ENCODE results near the gene GADD45G.

- TF ChIP-seq POLR2A (IDR thresholded peaks at IDR 0.05; ENCODE audit: low read length) (no peak), POLR2AphosphoS2 (conservative IDR thresholded peaks at IDR 0.05; ENCODE audit: low read length) (no peak), CTCF (IDR thresholded peaks at IDR 0.05) (no peak), MAX (IDR thresholded peaks at IDR 0.05) (no peak), MYC (IDR thresholded peaks at IDR 0.05; ENCODE audit: borderline replicate concordance, low read length) (no peak), REST (IDR thresholded peaks at IDR 0.05) (no peak)
These were observed 40.4 kb upstream of the GADD45G start for GRCh38 chr9:89564346-89564878.

Data from A549 (cell line).